GM19397 (cell line): Measurements from ENCODE around the gene LZTFL1.
"Not testable (repeated sequence)": the region's sequence is repeated elsewhere in the genome, so short reads cannot be mapped to it uniquely, and the experiment has no call there.

ENCODE experiments used
- ATAC-seq: cut with Tn5 transposase; IDR thresholded peaks from one replicate; pipeline ENCODE4 v1.9.1; 2021; ENCODE audit warnings: mild to moderate bottlenecking, moderate library complexity; ENCODE audit not compliant: unreplicated experiment

The LZTFL1 gene

DNA sequence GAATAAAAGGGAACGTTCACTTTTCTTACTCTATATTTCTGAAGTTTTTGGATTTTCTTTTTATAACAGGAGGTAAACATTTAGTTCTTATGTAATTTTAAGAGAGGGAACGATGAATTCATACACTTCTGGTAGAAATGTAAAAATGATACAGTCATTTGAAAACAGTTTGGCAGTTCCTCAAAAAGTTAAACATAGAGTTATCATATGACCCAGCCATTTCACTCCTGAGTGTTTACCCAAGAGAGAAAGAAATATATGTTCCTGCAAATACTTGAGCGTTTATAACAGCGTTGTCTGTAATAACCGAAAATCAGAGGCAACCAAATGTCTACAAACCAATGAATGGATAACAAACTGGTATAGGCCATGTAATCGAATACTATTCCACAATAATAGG, 23.6 kb upstream of the LZTFL1 start:
- no peak for ATAC-seq

DNA sequence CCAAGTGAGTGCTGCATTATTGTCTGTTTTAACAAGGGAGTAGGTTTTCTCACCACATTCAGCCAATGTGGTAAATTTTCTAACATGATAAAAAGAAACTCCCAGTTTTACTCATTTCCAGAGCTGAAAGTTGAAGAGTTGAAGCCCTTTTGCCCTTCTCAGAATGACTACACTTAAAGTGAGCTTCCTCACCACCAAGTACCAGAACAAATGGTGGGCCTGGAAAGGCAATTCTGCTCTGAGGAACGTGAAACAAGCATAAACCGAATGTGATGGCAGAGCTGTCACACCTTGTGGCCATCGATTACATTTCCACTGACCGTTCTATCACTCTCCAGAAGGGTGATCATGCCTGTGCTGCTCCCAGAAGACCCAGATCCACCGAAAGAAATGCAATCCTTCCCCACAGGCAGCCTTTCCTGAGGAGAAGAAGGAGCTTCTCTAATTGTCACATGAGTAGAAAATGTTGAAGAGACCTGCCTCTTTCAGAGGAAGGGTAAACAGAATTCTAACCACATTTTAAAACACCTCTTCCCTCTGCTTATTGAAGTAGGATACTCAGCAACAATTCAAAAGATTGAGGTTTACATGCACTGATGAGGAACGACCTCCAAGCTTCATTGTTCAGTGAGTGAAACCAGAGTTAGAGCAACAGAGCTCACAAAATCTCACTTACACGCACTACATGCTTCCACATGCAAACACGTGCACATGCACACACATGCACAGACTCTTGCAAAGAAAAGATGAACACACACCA, 23.0 kb upstream of the LZTFL1 start:
- peak; percentile 58 for ATAC-seq

DNA sequence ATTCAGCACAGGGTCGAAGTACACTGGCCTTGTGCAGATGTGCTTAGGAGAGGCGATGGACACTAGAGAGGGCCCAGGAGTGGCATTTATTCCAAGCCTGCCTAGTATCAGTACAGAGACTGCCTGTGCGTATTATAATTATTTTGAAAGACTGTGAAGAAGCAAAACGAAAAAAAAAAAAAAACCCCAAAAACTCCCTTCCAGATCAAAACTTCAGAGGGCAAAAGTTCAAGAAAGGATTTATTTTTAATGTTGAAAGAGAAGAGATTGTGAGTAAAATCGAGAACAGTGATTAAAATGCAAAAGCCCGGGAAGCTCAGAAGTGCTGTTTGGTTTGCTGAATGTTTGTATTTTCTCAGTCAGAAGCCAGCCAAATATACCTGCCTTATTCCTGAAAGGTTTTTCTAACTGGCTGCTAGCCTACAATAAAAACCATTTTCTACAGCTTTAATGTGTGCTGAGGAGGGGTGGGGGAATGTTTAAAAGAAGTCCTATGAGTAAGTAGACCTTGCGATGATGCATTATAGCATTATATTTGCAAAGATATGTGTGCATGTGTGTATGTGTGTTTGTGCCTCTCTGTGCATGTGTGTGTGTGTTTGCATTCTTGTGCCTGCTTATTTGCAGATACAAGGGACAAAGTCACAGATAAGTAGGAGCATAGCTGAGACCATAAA, 19.3 kb upstream of the LZTFL1 start:
- no peak for ATAC-seq

DNA sequence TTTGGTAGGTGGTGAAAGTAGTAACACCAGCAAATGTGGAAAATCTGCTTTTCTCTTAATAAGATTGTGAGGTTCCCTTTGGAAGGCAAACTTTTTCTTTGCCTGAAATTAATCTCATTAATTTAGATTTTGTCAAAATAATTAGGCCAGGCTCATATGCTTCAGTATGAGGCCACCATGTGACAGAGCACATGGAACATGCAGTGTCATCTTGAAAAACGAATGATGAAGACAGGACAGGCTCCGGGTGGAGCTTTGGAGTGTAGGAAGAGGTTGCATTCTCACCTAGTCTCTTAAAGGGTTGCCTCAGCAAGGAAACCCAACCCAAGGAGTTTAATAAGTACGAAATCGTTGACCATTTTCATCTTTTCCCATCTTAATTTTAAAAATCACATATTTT, 18.6 kb upstream of the LZTFL1 start:
- ATAC-seq: no peak

DNA sequence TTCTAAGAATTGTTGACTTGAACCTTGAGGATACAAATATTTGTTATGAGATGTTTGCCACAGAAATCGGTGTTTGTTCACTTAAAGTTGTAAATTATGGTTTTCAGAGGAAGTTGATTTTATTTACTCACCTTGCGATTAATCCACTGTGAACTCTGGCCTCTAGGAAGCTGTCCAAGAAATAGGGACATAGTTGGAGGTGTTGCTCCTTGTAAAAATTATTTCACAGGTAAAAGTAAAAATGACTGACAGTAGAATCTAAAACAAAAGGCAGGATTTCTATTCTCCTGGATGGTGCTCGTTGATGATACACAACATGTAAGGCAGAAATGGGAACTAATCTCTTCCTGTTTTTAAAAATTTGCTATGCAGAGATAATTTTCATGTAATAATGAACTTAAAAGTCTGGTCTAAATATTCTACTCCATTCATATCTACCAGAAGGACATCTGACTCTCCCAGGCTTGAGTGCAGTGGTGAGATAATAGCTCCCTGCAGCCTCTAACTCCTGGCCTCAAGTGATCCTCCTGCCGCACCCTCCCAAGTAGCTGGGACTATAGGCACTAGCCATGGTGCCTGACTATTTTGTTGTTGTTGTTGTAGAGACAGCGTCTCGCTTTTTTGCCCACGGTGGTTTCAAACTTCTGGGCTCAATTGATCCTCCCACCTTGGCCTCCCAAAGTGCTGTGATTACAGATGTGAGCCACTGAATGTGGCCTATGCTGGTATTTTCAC, 17.1 kb upstream of the LZTFL1 start:
- no peak for ATAC-seq

DNA sequence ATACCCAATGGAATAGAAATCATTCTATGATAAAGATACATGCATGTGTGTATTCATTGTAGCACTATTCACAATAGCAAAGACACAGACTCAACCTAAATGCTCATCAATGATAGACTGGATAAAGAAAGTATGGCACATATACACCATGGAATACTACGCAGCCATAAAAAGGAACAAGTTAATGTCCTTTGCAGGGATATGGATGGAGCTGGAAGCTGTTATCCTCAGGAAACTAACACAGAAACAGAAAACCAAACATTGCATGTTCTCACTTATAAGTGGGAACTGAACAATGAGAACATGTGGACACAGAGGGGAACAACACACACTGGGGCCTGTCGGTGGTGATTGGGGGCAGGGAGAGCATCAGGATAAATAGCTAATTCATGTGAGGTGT, 15.1 kb upstream of the LZTFL1 start:
- ATAC-seq: not testable (repeated sequence)

DNA sequence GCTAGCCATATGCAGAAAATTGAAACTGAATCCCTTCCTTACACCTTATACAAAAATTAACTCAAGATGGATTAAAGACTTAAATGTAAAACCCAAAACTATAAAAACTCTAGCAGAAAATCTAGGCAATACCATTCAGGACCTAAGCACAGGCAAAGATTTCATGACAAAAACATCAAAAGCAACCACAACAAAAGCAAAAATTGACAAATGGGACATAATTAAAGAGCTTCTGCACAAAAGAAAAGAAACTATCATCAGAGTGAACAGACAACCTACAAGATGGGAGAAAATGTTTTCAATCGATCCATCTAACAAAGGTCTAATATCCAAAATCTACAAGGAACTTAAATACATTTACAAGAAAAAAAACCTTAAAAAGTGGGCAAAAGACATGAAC, 14.4 kb upstream of the LZTFL1 start:
- not testable (repeated sequence) for ATAC-seq

DNA sequence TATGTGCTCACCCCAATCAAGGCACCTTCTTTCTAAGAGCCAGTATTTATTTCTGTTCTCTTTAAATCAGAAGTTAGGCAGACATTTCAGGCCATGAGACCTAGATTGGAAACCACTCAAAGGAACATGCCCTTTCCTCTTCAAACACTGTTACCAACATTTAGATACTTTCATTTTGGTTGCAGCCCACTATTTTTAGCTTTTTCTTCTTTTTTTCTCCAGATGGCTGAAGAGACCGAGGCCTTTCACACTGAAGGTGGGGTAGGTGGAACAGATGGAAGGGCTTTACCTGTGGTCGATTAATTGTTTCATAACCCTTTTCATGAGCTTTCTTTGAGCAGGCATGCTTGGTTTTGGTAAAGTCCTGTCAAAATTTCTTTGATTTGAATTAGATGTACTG, 10.9 kb upstream of the LZTFL1 start:
- ATAC-seq: no peak

DNA sequence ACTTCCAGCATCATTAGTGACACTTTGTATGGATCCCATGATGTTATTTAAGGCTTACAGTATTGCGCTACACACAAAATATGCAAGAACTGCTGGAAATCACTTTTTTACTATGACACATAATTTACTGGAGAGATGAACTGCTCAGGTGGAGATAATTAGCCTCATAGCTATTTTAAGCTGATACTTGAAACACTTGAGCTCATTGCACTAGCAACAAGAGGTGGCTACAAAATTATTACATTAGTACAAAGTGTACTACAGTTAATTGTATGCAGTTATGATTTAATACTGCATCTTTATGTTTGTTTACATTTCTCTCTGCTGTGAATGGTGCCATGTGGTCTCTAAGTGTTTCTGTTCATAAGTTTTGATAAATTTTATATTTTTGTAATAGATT, 6.5 kb upstream of the LZTFL1 start:
- no peak for ATAC-seq

DNA sequence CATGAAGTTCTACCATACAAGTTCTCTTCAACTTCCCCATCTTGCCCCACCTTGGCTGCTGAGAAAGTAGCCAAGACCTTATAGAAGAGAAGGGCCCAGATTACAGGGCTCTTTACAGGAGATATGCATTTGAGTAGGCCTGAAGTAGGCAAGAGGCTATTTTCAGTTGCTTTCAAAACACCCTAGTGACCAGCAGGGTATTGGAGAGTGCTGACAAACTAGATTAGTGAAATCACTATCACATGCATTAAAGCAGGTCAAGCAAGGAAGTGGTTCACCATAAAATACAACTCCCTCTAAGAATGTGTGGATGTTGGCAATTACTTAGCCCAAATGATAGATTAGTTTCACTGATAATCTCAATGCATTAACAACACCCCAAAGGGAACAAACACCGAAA, 2.7 kb upstream of the LZTFL1 start:
- no peak for ATAC-seq

DNA sequence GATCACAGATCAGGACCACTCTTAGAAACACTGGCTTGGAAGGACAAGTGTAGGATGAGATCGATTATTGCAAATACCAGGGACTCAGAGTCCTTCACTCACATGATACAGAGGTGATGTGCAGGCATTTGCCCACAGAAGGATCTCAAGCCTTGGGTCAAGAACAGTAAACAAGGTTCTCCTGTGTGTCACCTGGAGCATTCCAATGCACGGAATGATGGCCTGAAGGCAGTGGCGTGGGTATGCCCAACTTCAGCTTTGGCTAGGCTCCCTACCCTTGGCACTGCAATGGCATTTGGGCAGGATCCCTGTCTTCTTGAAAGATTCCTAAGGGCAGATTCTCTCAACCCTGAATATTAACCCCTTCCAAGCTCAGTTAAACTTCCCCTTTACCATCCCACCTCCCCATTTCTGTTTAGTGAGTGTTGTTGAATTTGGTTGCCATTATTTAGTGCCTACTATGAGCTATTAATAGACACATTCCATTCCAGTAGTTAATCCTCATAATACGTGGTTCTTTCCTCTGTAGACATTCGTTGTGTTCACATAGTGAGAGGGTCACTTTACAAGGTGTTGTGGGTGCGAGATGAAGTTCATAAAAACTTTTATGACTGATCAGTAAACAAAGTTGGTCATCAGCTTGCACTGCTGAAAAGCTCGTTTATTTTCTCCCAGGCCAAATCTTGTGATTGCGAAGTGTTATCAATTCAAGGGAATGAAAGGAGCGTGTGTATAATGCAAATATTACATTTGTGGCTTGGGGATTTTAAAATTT, 1.1 kb upstream of the LZTFL1 start:
- ATAC-seq: no peak

DNA sequence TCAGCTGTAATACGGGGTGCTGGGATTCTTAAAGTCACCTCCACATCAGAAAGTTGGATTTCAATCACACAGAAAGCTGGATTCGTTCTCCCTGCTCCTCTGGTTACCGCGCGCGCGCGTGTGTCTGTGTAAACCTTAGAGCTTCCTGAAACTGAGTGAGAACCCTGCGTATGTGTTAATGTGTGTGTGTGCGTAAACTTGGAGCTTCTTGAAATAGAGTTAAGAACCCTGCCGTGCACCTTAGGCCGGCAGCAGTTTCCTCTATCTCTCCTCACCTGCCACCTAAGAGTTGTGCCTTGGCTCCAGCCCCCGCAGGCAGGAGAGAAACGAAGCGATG, 531 bp downstream of the LZTFL1 start:
- peak; percentile 22 for ATAC-seq

DNA sequence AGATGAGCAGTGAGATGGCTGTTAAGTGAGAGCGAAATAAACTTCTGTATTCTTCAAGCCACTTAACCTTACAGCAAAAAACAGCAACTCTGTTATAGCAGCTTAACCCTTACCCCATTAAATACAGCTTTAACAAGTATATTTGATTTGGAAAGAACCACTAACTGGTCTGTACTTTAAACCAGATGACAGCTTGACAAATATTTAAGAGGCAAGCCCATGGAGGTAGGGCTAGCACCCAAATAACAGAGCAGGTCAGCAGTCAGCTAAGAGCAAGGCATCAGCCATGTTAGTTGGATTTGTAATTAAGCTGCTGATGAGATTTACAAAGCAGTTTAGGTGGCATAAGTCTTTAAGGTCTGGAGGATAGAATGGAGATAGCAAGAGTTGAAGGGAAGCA, 3.5 kb downstream of the LZTFL1 start:
- ATAC-seq: no peak

DNA sequence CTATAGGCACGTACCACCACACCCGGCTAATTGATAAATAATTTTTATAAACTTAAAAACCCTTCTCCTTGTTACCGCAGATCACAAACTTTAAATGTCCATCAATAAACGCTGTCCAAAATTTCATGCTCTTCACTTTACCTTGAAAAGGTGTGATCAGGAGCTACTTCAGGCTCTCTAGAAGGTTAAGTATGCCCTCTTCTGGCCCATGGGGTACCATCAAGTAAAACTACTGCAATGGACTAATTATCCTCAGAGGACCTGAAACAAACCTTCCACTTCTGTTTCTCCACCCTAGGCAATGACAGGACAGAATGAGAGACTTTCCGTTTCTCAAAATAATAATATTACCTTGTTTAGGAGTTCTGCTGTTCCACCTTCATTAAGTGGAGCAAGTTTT, 9.2 kb downstream of the LZTFL1 start:
- no peak for ATAC-seq

DNA sequence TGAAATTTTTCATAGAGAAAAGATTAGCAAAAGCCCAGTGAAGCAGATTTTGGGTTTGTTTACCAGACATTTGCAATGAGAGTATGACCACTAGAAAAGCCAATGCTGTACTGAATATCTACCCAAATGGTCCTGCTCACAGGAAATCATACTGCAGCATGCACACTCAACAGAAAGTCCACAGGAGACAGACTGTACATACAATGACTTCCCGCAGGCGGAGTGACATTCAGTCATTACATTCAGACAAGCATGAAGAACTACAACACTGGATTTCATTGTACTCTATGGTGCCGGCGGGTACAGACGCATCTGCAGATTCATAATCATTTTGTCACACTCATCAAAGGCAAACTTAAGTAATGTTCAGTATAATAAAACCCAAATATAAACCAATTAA, 11.8 kb downstream of the LZTFL1 start:
- ATAC-seq: no peak

DNA sequence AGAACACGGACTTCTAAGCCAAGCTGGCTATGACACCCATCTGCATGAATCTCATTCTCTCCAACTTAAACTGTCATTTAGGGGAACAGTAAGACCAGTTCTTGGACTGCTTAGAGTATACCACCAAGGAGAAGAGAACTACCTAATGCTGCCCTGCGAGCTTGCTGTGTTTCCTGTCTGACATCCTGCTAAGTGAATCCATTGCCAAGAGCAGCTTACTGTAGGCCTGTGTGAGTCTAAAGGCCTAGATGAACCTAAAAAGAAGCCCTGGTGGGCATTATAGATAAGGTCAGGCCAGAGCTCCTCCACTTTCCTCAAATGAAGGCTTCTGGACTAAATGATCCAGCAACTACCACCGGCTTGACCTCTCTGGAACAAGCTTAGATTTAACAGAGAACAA, 15.0 kb downstream of the LZTFL1 start:
- no peak for ATAC-seq

DNA sequence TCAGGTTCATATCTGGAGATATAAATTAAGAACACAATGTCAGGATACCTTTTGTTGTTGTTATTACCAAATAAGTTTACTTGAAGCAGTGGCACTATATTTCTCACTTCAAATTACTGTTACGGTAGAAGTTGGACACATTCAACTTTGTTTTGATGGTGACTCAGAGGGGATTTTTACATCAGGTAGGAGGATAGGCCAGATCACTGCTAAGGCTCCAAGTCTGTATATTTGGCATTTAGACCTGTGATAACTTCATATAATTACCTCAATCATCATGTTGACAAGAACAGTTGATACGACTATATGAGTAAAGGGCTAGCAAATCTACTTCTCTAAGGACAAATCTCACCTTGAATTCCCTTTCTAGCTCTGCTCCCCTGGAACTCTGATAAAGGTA, 15.6 kb downstream of the LZTFL1 start:
- no peak for ATAC-seq

DNA sequence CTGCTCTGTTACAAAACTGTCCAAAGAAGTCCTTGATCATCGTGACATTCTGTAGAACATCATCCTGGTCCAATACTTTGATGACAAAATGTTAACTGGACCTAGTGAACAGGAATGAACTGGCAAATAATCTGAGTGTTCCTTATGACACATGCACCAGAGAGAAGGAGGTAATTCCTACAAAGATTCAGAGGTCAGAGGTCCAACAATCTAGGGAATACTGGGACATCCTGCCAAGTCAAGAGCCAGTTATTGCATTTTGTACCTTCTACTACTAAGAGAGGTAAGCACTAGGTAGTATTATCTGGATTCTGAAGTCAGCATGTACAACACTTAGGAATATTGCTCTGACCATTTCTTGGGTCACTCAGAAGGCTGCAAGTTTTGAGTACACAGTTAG, 20.8 kb downstream of the LZTFL1 start:
- no peak for ATAC-seq

DNA sequence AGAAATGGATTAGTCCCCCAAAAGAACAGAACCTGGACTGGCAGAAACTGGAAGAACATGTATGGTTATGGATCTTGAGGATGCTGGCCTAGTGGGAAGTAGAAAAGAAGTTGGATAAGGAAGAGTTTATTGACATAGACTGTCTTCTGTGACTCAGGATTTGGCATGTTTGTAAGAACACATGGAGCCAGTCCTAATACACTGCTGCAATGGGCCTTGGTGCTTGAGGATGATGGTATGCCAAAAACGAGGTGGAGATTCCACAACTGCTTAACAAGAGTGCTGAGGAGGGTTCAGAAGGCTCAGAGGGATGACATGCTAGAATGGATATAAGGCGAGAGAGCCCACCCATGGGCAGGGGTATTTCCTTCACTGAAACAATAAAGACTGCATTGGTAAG, 22.4 kb downstream of the LZTFL1 start:
- no peak for ATAC-seq

DNA sequence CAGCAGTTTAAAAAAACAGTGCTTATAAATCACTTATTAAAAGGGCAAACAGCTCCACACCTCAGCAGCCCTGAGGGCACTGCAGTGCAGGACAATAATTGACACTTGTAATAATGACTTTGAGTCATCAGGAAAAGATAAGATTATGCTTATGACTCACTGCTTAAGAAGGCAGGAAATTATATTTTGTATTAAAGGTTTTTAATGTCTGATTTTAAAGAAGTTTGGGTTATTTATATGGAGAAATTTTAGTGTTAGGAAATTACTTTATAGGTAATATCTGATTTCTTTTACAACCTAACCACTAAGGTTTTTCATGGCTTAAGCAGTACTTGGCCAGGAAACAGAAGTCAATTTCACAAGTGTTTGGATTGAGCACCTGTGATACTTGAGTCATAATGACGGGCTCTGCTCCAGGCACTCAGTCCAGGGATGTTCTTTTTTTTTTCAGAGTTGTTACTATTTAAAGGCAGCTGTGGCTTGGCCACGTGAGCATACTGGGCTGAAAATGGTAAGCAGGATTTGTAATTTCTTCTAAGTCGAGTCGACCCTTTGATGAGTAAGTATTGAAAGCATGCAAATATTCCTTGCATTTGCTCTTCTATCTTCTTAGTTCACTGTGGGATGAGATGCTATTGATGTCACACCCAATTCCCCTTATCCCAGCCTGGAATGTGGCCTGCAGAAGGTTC, 23.9 kb downstream of the LZTFL1 start:
- no peak for ATAC-seq

DNA sequence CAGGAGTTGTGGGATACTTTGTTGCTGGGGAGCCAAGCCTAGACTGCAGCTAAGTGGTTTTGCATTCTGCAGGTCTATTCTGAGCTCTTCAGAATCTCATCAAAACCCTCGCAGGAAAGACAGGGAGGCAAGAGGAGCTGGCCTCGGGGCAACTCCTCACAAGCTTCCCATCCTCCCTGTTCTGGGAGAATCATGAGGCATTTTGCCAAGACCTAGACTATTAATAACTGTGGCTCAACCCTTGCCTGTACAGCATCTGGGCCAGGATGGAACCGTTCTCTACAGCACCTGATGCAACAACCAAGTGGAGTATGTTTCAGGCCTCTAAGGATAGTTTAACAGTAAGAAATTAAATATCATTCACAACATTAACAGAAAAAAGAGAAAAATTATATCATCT, 25.4 kb downstream of the LZTFL1 start:
- no peak for ATAC-seq
